SK-MEL-5 (cell line): ENCODE measurements around the gene XG. TPM values are rescaled to one million over a fixed set of nuclear protein-coding genes. Genes with fewer than 3 reads are reported as not detected.
"Not testable (repeated sequence)": the region's sequence is repeated elsewhere in the genome, so short reads cannot be mapped to it uniquely, and the experiment has no call there.

Source experiments
- DNase-seq: peaks from one replicate; pipeline ENCODE4 v3.0.0-alpha.2; 2016; ENCODE audit warnings: low read depth, low spot score
- in situ Hi-C: cut with HindIII; loops from 2 replicates; pipeline ENCODE4 v1.10.0; 2016; ENCODE audit warnings: low sequenced_read_pairs, high pct_unique_total_duplicates, low pct_unique_long_range_greater_than_20kb
- total RNA-seq: library from RNA; depleted of rRNA; stranded (reverse); fragments of >200 nt; shearing (Covaris generic); gene quantifications from 2 replicates; pipeline ENCODE4 v1.2.3, GENCODE V29; 2014

The XG gene
- total RNA-seq, 1 experiment from 2014 or later: not detected

DNA sequence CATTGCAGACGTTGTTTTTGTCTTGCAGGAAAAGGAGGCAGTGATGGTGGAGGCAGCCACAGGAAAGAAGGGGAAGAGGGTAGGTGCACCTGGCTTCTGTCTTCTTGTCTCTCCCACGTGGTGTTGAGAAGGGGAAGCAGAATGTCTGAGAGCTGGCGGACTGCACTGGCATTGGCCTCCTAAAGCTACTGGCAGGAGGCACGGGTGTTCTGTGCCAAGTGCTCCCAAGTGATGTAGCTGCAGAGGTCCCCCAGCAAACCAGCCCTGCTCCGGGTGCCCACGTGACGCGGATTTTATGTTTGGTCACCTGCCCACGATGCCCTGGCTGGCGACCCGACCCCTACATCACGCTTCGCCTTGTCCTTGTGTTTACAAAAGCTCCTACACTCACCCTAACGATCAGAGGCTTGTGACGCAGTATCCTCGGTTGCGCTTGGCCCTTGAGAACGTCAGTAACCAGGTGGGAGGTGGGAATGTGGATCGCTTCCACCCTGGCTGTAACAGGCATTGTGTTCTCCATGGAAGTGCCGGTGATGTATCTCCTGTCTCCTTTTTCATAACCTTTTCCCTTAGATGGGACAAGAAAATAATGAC, 28.5 kb upstream of the XG start:
- no peak for DNase-seq
- in situ Hi-C loops: no loop called here

DNA sequence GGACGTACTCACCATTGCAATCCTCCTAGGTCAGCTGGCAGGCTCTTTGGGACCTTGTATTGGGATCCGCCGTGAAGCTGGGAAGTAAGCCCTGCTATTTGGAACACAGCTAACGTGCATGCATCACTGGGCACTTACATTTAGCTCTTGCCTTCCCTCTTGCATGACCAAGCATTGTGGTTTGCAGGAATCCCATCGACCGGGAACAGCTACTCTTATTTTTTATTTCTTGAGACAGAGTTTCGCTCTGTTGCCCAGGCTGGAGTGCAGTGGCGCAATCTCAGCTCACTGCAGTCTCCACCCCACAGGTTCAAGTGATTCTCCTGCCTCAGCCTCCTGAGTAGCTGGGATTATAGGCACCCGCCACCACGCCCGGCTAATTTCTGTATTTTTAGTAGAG, 24.6 kb upstream of the XG start:
- in situ Hi-C loops, DNase-seq: not testable (repeated sequence)

DNA sequence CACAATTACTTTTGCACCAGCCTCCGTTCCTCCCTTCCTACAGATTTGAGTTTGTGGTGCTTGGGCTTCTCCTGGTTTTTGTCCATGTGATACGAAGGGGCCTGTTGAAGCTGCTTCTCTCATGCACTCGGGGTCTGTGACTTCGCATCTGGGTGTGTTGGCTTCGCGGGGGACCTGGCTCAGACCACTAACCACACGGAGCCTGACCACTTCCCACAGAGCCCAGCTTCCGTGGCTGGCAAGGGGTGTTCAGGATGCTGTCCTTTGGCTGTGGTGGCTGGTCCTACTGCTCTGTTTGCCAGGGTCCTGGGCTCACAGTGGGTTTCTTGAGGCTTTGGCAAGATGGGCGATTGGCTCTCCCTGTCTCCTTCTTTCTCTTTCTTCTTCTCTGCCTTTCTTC, 19.8 kb upstream of the XG start:
- in situ Hi-C loops: no loop called here
- DNase-seq: no peak

DNA sequence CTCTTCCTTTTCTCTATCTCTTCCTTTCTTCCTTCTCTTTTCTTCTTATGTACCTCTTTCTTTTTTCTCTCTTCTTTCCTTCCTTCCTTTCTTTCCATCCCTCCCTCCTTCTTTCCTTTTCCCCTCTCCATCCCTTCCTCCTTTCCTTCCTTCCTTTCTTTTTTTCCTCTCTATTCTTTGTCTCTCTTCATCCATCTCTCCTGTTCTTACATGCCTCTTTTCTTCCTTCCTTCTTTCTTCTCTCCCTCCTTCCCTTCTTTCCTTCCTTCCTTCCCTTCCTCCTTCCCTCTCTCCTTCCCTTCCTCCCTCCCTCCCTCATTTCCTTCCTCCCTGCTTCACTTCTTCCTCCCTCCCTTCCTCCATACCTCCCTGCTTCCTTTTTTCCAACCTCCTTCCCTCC, 19.2 kb upstream of the XG start:
- in situ Hi-C loops: no loop called here
- no peak for DNase-seq

DNA sequence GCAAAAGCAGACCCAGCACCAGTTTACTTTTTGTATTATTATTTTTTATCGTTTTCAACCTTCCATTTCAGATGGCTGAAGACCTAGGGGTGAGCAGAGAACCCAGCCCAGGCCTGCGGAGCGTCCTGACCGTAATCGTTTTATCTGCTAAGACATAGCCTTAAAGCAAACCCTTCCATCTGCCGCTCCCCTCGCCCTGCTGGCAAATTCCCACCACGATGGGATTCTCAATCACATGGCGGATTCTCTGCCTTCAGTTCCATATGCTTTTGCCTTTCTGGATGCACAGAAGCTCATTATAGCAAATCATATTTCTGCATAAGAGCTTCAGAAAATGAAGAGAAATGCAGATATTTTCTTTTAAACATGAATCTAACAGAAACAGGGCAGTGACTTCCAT, 18.6 kb upstream of the XG start:
- in situ Hi-C loops: no loop called here

GRCh38 chrX:2735270-2735669, 16.6 kb upstream of the XG start:
- no peak for DNase-seq
- in situ Hi-C loops: no loop called here

More for the DNA sequence above, 18.6 kb upstream of the XG start:
- no peak for DNase-seq

GRCh38 chrX:2740672-2741071, 11.2 kb upstream of the XG start:
- DNase-seq: no peak
- in situ Hi-C loops: no loop called here

DNA sequence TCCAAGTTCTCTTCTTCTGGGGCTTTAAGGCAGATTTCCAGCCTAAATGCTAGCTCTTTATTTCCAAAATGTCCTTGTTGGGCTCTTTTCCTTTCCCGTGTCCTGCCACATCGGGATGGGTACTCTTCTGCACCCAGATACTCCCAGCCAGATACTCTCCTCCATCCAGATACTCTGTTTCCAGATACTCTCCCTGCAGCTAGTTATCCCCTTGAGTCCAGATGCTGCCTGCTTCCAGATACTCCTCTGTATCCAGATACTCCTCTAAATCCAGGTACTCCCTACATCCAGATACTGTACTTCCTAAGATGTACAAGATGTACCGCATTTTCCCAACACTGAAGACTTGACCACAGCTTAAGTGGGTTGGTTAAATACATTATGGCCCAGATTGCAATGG, 10.5 kb upstream of the XG start:
- in situ Hi-C loops: no loop called here
- DNase-seq: no peak

DNA sequence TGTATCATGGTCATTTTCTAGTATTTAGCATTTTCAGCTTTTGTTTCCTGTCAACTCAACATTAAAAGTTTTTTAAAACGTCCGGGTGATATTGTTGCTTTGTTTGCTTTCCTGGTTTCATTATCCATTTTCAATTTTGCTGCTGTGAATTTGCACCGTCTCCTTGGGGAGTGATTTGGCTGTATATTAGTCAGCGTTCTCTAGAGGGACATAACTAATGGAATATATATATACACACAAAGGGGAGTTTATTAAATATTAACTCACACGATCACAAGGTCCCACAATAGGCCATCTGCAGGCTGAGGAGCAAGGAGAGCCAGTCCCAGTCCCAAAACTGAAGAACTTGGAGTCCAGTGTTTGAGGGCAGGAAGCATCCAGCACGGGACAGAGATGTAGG, 5.6 kb upstream of the XG start:
- in situ Hi-C loops, DNase-seq: not testable (repeated sequence)

GRCh38 chrX:2748171-2748814, 3.5 kb upstream of the XG start:
- in situ Hi-C loops: no loop called here
- DNase-seq: no peak

GRCh38 chrX:2748815-2749188, 3.0 kb upstream of the XG start:
- in situ Hi-C loops: no loop called here
- DNase-seq: no peak

DNA sequence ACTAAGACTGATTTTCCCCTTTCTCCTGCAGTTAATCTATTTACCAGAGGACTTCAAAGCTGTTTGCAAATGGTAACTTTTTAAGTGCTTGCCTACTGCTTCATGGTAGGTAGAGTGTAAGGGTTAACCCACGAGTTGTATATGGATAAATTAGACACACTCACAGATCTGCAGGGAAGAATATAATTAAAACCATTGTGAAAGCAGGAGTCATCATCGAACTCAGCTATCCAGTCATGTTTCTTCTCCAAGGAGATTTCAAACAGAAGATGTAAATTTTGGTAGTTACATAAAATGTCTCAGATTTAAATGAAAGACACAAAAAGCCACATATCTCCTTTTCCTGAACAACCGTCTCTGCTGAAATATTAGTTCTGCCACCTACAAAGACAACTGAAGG, 549 bp upstream of the XG start:
- no peak for DNase-seq
- in situ Hi-C loops: no loop called here

GRCh38 chrX:2752441-2752840, 601 bp downstream of the XG start:
- in situ Hi-C loops, DNase-seq: not testable (repeated sequence)

- DNase-seq, in situ Hi-C loops: not testable (repeated sequence)
Observed at GRCh38 chrX:2755163-2755715, 3.4 kb downstream of the XG start.

GRCh38 chrX:2756548-2756947, 4.7 kb downstream of the XG start:
- in situ Hi-C loops: no loop called here
- DNase-seq: no peak

GRCh38 chrX:2761246-2761645, 9.4 kb downstream of the XG start:
- in situ Hi-C loops: no loop called here
- DNase-seq: no peak

DNA sequence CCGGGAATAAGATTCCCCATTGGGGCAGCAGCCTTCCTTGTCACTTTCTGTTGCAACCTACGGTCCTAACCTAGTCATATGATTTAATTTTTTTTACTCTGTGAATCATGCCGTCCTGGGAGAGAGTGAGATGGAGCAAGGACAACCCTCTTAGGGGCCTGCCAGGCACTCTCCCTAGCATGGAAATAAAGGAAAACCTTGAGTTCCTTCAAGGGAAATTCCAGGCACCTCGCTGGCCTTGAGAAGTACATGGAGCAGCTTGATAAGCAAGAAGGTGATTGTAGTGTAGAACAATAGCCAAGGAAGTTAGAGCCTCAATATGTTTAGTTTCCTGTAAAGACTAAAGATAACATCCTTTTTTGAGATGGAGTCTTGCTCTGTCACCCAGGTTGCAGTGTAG, 10.8 kb downstream of the XG start:
- DNase-seq, in situ Hi-C loops: not testable (repeated sequence)

GRCh38 chrX:2764766-2765548, 13.1 kb downstream of the XG start:
- in situ Hi-C loops, DNase-seq: not testable (repeated sequence)

GRCh38 chrX:2765549-2765830, 13.7 kb downstream of the XG start:
- in situ Hi-C loops: no loop called here
- no peak for DNase-seq
